ENCODE measurements around the gene RASL12. TPM values are rescaled to one million over a fixed set of nuclear protein-coding genes. Genes with fewer than 3 reads are reported as not detected.
"Not testable (repeated sequence)": the region's sequence is repeated elsewhere in the genome, so short reads cannot be mapped to it uniquely, and the experiment has no call there.

RASL12 gene
- polyA plus RNA-seq, 1 donor from 2014 or later: not detected

GRCh38 chr15:65021488-65021887 lies 46.3 kb downstream of the RASL12 start:
- no peaks in the 10 kb centered on the region for H3K27me3 Mint-ChIP-seq
- no peaks in the 10 kb centered on the region for H3K9me3 Mint-ChIP-seq
- peaks cover 0 to 10% (median 3%) of the 10 kb centered on the region in 3 donors for H3K4me1 Mint-ChIP-seq
- peaks cover 14% of the 10 kb centered on the region for H3K36me3 Mint-ChIP-seq
- no peak overlapping the region for H3K27ac Mint-ChIP-seq
- no peak overlapping the region for H3K4me3 Mint-ChIP-seq

GRCh38 chr15:65020419-65020818 lies 47.4 kb downstream of the RASL12 start:
- no peak overlapping the region for H3K27ac Mint-ChIP-seq
- no peaks in the 10 kb centered on the region for H3K9me3 Mint-ChIP-seq
- H3K4me1 Mint-ChIP-seq: peaks cover 0 to 10% (median 3%) of the 10 kb centered on the region in 3 donors
- peaks cover 17% of the 10 kb centered on the region for H3K36me3 Mint-ChIP-seq
- no peaks in the 10 kb centered on the region for H3K27me3 Mint-ChIP-seq
- no peak overlapping the region for H3K4me3 Mint-ChIP-seq

- H3K27me3 Mint-ChIP-seq, H3K4me1 Mint-ChIP-seq, H3K9me3 Mint-ChIP-seq, H3K27ac Mint-ChIP-seq, H3K4me3 Mint-ChIP-seq: not testable (repeated sequence)
- H3K36me3 Mint-ChIP-seq: peaks cover 20% of the 10 kb centered on the region
These were observed 56.6 kb downstream of the RASL12 start for GRCh38 chr15:65011198-65011597.

GRCh38 chr15:65008983-65009382 lies 58.8 kb downstream of the RASL12 start:
- Mint-ChIP-seq H3K9me3 (no peaks in the 10 kb centered on the region), H3K36me3 (peaks cover 8% of the 10 kb centered on the region), H3K4me1 (peaks cover 3 to 6% (median 4%) of the 10 kb centered on the region in 3 donors), H3K27ac (no peak overlapping the region), H3K27me3 (no peaks in the 10 kb centered on the region), H3K4me3 (no peak overlapping the region)

GRCh38 chr15:65006876-65007275 lies 60.9 kb downstream of the RASL12 start:
- H3K27ac Mint-ChIP-seq: no peak overlapping the region
- peaks cover 3 to 6% (median 4%) of the 10 kb centered on the region in 3 donors for H3K4me1 Mint-ChIP-seq
- H3K36me3 Mint-ChIP-seq: peaks cover 2% of the 10 kb centered on the region
- no peak overlapping the region for H3K4me3 Mint-ChIP-seq
- no peaks in the 10 kb centered on the region for H3K9me3 Mint-ChIP-seq
- H3K27me3 Mint-ChIP-seq: no peaks in the 10 kb centered on the region

GRCh38 chr15:65004993-65005392 lies 62.8 kb downstream of the RASL12 start:
- no peaks in the 10 kb centered on the region for H3K9me3 Mint-ChIP-seq
- peaks cover 2% of the 10 kb centered on the region for H3K36me3 Mint-ChIP-seq
- no peaks in the 10 kb centered on the region for H3K27me3 Mint-ChIP-seq
- no peak overlapping the region for H3K27ac Mint-ChIP-seq
- H3K4me3 Mint-ChIP-seq: no peak overlapping the region
- H3K4me1 Mint-ChIP-seq: peaks cover 3 to 6% (median 4%) of the 10 kb centered on the region in 3 donors

Other genes starting within 250 kb of the RASL12 start
- 2.4 TPM for gene PIF1, start 242.3 kb downstream of the RASL12 start, polyA plus RNA-seq
- 45.1 TPM for gene PLEKHO2, start 226.1 kb downstream of the RASL12 start, polyA plus RNA-seq
- 3.4 TPM for gene ANKDD1A, start 156.1 kb downstream of the RASL12 start, polyA plus RNA-seq
- 137 TPM for gene SPG21, start 78.1 kb downstream of the RASL12 start, polyA plus RNA-seq
- gene MTFMT, start 38.4 kb downstream of the RASL12 start, polyA plus RNA-seq: 15.8 TPM
- not detected for gene SLC51B, start 22.6 kb downstream of the RASL12 start, polyA plus RNA-seq
- not detected for gene KBTBD13, start 8.8 kb upstream of the RASL12 start, polyA plus RNA-seq
- 0.26 TPM for gene UBAP1L, start 47.2 kb upstream of the RASL12 start, polyA plus RNA-seq
- gene PDCD7, start 65.8 kb upstream of the RASL12 start, polyA plus RNA-seq: 13.4 TPM
- gene CLPX, start 117.4 kb upstream of the RASL12 start, polyA plus RNA-seq: 31.4 TPM
- not detected for gene CILP, start 143.5 kb upstream of the RASL12 start, polyA plus RNA-seq
- 23.5 TPM for gene PARP16, start 218.9 kb upstream of the RASL12 start, polyA plus RNA-seq
- not detected for gene RNU5A-1, start 228.1 kb upstream of the RASL12 start, polyA plus RNA-seq
- not detected for gene RNU5B-1, start 236.7 kb upstream of the RASL12 start, polyA plus RNA-seq

All from IgD-negative memory B cell (primary cell).